NCI-H510A (cell line): ENCODE measurements around the gene SCAF4.
"Not testable (repeated sequence)": the region's sequence is repeated elsewhere in the genome, so short reads cannot be mapped to it uniquely, and the experiment has no call there.

Experiments used
- DNase-seq: peaks from one replicate; lab custom pipeline; 2025; lab: John Stamatoyannopoulos, UW

SCAF4 gene

DNA sequence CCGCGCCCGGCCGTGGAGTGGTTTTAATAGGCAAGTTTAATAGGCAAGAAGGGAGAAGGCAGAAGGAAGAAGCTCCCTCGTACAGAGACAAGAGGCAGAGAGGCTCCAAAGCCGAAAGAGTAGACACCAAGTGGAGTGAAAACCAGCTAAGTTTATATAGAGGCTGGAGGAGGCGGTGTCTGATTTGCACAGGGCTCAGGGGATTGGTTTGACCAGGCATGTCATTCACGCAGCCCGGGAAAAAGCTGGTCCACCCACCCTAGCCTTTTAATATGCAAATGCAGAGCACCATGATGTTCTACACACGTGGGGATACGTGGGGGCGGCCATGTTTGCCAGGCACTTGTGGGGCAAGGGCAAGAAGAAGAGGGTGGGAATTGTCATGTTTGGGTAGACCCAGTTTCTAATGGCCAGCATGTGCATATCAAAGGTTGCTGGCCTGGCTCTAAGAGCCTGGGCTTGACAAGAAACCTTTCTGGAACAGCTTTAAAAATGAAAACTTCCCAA, 90.4 kb downstream of the SCAF4 start:
- no peak for DNase-seq

DNA sequence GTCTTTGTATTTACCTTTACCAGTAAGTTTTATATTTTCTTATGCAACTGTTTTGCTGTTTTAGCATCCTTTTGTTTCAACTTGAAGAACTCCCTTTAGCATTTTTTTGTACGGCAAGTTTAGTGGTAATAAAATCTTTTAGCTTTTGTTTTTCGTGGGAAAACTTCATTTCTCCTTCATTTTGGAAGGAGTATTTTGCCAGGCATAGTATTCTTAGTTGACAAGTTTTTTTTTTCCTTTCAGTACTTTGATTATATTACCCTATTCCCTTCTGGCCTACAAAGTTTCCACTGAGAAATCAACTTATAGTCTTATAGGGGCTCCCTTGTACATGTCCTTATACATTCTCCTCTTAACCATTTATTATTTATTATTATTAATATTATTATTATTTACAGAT, 95.0 kb downstream of the SCAF4 start:
- no peak for DNase-seq

DNA sequence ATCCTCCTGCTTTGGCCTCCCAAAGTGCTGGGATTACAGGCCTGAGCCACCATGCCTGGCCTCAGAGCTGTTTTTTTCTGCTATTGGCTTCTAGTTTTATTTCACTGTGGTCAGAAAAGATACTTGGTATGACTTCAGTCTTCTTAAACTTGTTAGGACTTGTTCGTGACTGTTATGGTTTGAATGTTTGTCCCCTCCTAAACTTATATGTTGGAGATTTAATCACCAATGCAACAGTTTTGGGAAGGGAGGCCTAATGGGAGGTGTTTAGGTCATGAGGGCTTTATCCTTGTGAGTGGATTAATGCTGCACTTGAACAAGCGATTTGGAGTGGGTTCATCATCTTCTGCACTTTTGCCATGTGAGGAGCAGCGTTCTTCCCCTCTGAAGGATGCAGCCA, 96.9 kb downstream of the SCAF4 start:
- DNase-seq = no peak

DNA sequence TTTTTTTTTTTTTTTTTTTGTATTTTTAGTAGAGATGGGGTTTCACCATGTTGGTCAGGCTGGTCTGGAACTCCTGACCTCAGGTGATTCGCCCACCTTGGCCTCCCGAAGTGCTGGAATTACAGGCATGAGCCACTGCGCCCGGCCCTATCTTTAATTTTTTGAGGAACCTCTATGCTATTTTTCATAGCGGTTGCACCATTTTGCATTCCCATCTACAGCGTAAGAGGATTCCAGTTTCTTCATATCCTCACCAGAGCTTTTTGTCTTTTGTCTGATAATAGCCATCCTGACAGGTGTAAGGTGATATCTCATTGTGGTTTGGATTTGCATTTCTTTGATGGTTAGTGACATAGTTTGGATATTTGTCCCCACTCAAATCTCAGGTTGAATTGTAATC, 100.0 kb downstream of the SCAF4 start:
- not testable (repeated sequence) for DNase-seq

DNA sequence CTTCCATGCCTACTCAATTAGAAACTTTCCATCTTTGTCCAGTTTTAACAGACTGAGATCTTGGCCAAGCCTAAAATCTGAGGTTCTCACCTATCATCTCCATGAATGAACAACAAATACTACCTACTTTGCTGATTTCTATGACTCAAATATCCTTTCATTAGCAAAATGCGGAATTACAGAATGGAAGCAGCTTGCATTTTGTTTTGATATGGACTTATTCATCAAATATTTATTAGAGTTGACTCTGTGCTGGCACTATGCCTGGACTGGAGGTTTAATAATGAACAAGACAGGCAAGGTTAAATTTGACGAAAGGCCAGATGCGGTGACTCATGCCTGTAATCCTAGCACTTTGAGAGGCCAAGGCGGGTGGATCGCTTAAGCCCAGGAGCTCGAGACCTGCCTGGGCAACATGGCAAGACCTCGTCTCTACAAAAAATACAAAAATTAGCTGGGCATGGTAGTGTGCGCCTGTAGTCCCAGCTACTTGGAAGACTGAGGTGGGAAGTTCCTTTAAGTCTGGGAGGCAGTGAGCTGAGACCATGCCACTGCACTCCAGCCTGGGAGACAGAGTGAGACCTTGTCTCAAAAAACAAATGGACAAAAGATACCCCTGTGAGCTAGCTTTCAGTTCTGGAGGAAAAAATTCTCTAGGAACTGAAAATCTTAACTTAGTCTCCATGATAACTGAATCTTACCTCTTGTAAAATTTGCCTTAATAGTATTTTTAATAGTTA, 101.8 kb downstream of the SCAF4 start:
- no peak for DNase-seq

GRCh38 chr21:31624961-31625491, 106.9 kb downstream of the SCAF4 start:
- no peak for DNase-seq

DNA sequence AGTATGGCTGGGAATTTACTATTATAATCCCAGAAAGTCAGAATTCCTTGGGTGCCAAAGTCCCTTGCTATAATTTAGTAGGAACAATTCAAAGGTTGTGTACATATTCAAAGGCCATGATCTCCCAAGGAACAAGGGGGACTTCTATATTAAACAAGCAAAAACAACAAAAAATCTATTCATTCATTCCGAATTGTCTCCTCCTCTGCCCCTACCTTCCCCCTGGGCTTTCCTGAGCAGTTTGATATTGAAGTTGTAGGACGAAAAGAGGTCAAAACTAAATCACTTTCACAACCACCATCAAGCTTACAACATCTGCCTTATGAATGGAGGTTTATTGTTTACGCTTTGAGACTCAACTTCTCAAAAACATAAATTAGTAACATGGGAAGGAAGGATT, 107.7 kb downstream of the SCAF4 start:
- no peak for DNase-seq

DNA sequence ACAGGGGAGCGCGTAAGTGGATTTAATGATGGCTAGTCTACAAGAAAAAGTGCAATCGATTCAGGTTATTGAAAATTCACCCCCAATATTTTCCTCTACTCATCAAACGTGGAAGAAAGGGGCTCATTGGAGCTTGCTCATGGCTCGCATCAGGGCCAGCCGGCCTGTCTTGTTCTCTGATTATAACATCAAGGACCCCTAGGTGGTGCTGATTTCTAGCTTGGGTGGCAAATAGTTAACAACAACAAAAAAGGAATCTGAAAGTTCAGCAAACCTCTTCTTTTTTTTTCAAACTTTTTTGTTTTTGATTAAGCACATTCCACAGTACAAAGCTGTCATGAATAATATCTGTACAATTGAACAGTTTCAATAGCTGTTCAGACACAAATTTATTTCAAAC, 108.3 kb downstream of the SCAF4 start:
- DNase-seq = no peak

DNA sequence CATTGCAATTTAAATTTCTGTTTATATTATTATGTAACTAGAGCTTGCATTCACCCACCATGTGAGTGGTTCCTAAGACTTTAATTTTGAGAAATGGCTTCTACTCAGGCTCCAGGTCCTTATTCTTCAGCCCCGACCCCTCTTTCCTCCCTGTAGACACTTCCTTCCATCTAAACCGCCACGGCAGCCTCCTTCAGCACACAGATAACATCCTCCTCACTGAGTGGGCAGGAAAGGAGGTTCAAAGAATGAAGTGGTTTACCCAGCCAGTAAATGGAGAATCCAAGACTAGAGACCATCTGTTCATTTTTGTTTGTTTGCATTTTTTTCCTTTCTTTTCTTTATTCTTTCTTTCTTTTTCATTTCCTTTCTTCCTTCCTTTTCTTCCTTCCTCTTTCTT, 109.5 kb downstream of the SCAF4 start:
- DNase-seq = no peak
